A673 (cell line): ENCODE measurements around the gene PBX1. TPM values are rescaled to one million over a fixed set of nuclear protein-coding genes. Genes with fewer than 3 reads are reported as not detected.

Source experiments
- BruUV-seq: library from RNA; stranded (reverse); fragments of 400-500 nt; replicated peaks from 2 replicates; lab custom pipeline; 2021; lab: Mats Ljungman, UMichigan
- CTCF ChIA-PET: fragments of 300-600 bp; sonication (Branson Sonifier 250); formaldehyde crosslinking; loops from one replicate; lab custom pipeline; 2022; ENCODE audit warnings: antibody characterized with exemption; lab: Charles Lee
- POLR2A ChIA-PET: fragments of 300-600 bp; sonication (Branson Sonifier 250); formaldehyde crosslinking; loops from one replicate; lab custom pipeline; 2022; ENCODE audit warnings: antibody characterized with exemption; ENCODE audit not compliant: low non-redundant PET; lab: Charles Lee
- DNase-seq: peaks from one replicate; pipeline ENCODE4 v3.0.0-alpha.2; 2015; ENCODE audit warnings: low spot score
- H3K27ac ChIP-seq: fragments of 200-600 bp; sonication (generic); 2 replicates; pipeline ENCODE4 v1.5.1; 2016; ENCODE audit warnings: mixed run types, low read depth, mild to moderate bottlenecking, mixed read lengths, antibody characterized with exemption, low read length; ENCODE audit not compliant: poor library complexity, severe bottlenecking
- H3K27me3 ChIP-seq: fragments of 200-600 bp; sonication (generic); replicated peaks from 2 replicates; pipeline ENCODE4 v1.6.1; 2017; ENCODE audit warnings: mixed run types, low read depth, mild to moderate bottlenecking, mixed read lengths, antibody characterized with exemption, low read length; ENCODE audit not compliant: insufficient read depth, poor library complexity
- H3K36me3 ChIP-seq: fragments of 200-600 bp; sonication (generic); 2 replicates; pipeline ENCODE4 v1.6.1; 2016; ENCODE audit warnings: mixed run types, mild to moderate bottlenecking, mixed read lengths, antibody characterized with exemption, low read length; ENCODE audit not compliant: insufficient read depth, poor library complexity, severe bottlenecking
- H3K4me1 ChIP-seq: fragments of 200-600 bp; sonication (generic); 2 replicates; pipeline ENCODE4 v1.6.1; 2017; ENCODE audit warnings: mixed run types, mild to moderate bottlenecking, mixed read lengths, antibody characterized with exemption, low read length; ENCODE audit not compliant: insufficient read depth, poor library complexity, severe bottlenecking
- H3K4me3 ChIP-seq: fragments of 200-600 bp; sonication (generic); 2 replicates; pipeline ENCODE4 v1.5.1; 2016; ENCODE audit warnings: low read depth, mixed run types, mild to moderate bottlenecking, mixed read lengths, low read length; ENCODE audit not compliant: poor library complexity, severe bottlenecking
- H3K9me3 ChIP-seq: fragments of 200-600 bp; sonication (generic); 2 replicates; pipeline ENCODE4 v1.6.1; 2016; ENCODE audit warnings: mixed run types, low read depth, mild to moderate bottlenecking, mixed read lengths, antibody characterized with exemption, low read length; ENCODE audit not compliant: poor library complexity, severe bottlenecking
- CTCF ChIP-seq: fragments of 300-800, 200-600 bp; sonication (generic); conservative IDR thresholded peaks from 2 replicates; pipeline ENCODE4 v1.5.1; 2017; ENCODE audit warnings: low read depth, mild to moderate bottlenecking, antibody characterized with exemption, low read length, moderate library complexity, mixed read lengths
- EZH2 ChIP-seq: fragments of 200-600 bp; sonication (generic); IDR thresholded peaks from 2 replicates; pipeline ENCODE4 v1.6.1; 2017; ENCODE audit warnings: borderline replicate concordance, low read depth, mild to moderate bottlenecking, mixed read lengths, antibody characterized with exemption, low read length; ENCODE audit not compliant: poor library complexity, severe bottlenecking
- intact Hi-C: fragments of 100-400 bp; cut with micrococcal nuclease; formaldehyde crosslinking; loops from one replicate; pipeline ENCODE4 v1.10.0; 2022; ENCODE audit not compliant: unreplicated experiment
- total RNA-seq: library from RNA; stranded (reverse); gene quantifications from 2 replicates; pipeline ENCODE4 v1.2.3, GENCODE V29; 2021

Gene PBX1
- total RNA-seq, 1 experiment from 2014 or later: 51.5 TPM

GRCh38 chr1:164836614-164837018, 277.6 kb downstream of the PBX1 start:
- CTCF ChIA-PET: no interaction called here
- DNase-seq: peak; percentile 39

GRCh38 chr1:164838786-164839185, 279.8 kb downstream of the PBX1 start:
- Histone ChIP-seq H3K36me3 (no peaks in the 10 kb centered on the region), H3K27me3 (no peaks in the 10 kb centered on the region), H3K9me3 (no peaks in the 10 kb centered on the region), H3K27ac (no peak overlapping the region), H3K4me3 (no peak overlapping the region), H3K4me1 (peaks cover 6% of the 10 kb centered on the region)
- TF ChIP-seq CTCF (no peak), EZH2 (no peak)
- DNase-seq: no peak
- ChIA-PET CTCF (no interaction called here), POLR2A (no interaction called here)
- no TSS peak for BruUV-seq
- intact Hi-C loops: loop anchor here (10.0 kb wide), 1 partner anchor 456 kb away; no protein-coding TSS in a partner anchor

More at GRCh38 chr1:164836614-164837018, 277.6 kb downstream of the PBX1 start:
- H3K36me3 ChIP-seq: no peaks in the 10 kb centered on the region
- BruUV-seq: no TSS peak
- no peak overlapping the region for H3K4me3 ChIP-seq
- POLR2A ChIA-PET: no interaction called here
- no peaks in the 10 kb centered on the region for H3K27me3 ChIP-seq
- H3K27ac ChIP-seq: no peak overlapping the region
- H3K9me3 ChIP-seq: no peaks in the 10 kb centered on the region
- intact Hi-C loops: loop anchor here (10.0 kb wide), 1 partner anchor 458 kb away; no protein-coding TSS in a partner anchor
- no peak for TF ChIP-seq CTCF
- no peak for TF ChIP-seq EZH2
- H3K4me1 ChIP-seq: peaks cover 6% of the 10 kb centered on the region

- no TSS peak for BruUV-seq
These were observed 282.0 kb downstream of the PBX1 start for GRCh38 chr1:164840936-164841335.

More at GRCh38 chr1:164840936-164841335, 282.0 kb downstream of the PBX1 start:
- intact Hi-C loops: no loop called here
- TF ChIP-seq EZH2: no peak
- TF ChIP-seq CTCF: no peak
- no peaks in the 10 kb centered on the region for H3K9me3 ChIP-seq
- ChIA-PET POLR2A (no interaction called here), CTCF (no interaction called here)
- no peaks in the 10 kb centered on the region for H3K36me3 ChIP-seq
- peaks cover 6% of the 10 kb centered on the region for H3K4me1 ChIP-seq
- DNase-seq: no peak
- H3K27me3 ChIP-seq: no peaks in the 10 kb centered on the region
- no peak overlapping the region for H3K27ac ChIP-seq
- H3K4me3 ChIP-seq: no peak overlapping the region
